ENCODE data around the gene RGS5.

RGS5 gene

DNA sequence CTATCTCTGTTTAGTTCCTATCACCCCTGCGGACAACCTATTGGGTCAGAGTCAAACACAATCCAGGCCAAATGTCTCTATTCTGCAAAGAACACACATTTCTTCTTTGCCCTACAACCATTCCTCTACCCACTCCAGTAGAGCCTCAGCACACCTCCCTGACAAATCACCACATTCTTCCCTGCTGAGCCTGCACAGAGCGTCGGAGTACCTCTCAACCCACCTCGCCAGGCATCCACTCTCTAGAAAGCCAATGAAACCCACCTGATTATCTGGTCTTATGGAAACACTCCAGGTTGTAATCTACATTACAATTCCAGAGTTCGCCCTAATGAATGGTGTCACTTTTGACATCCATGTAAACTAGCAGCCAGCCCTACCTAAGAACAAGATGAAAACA lies 47.1 kb downstream of the RGS5 start:
- H3K36me3 ChIP-seq: no peaks in the 10 kb centered on the region
- TF ChIP-seq, protein P1, sequence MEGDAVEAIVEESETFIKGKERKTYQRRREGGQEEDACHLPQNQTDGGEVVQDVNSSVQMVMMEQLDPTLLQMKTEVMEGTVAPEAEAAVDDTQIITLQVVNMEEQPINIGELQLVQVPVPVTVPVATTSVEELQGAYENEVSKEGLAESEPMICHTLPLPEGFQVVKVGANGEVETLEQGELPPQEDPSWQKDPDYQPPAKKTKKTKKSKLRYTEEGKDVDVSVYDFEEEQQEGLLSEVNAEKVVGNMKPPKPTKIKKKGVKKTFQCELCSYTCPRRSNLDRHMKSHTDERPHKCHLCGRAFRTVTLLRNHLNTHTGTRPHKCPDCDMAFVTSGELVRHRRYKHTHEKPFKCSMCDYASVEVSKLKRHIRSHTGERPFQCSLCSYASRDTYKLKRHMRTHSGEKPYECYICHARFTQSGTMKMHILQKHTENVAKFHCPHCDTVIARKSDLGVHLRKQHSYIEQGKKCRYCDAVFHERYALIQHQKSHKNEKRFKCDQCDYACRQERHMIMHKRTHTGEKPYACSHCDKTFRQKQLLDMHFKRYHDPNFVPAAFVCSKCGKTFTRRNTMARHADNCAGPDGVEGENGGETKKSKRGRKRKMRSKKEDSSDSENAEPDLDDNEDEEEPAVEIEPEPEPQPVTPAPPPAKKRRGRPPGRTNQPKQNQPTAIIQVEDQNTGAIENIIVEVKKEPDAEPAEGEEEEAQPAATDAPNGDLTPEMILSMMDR (IDR thresholded peaks at IDR 0.05; ENCODE audit: low read depth, low read length): no peak
- H3K27ac ChIP-seq: no peak overlapping the region
- H3K9me3 ChIP-seq (ENCODE audit: severe bottlenecking): no peaks in the 10 kb centered on the region
- no peak overlapping the region for H3K4me3 ChIP-seq (ENCODE audit: low read depth, low read length)
- DNase-seq: no peak
- H3K27me3 ChIP-seq (ENCODE audit: insufficient read depth, low read depth, severe bottlenecking): no peaks in the 10 kb centered on the region

DNA sequence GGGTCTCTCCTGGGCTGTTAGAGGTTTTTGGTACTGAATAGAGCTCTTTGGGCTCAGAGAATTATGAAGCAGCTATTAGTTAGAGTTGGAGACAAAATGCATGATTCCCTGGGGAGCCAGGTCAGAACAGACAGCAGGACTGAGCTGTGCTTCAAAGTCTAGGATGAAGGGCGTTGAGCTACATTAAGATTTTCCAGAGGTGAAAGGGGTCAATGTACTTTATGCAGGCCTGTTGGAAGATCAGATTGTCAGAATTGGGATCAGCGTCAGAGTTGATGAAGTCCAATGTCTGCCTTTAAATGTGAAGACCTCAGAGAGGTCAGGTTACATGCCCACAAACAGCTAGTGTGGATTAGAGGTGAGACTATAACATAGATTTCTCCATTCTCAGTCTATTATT lies 53.8 kb downstream of the RGS5 start:
- DNase-seq: no peak
- H3K9me3 ChIP-seq (ENCODE audit: severe bottlenecking): no peaks in the 10 kb centered on the region
- no peak overlapping the region for H3K4me3 ChIP-seq (ENCODE audit: low read depth, low read length)
- no peak overlapping the region for H3K27ac ChIP-seq
- TF ChIP-seq, protein P1 (IDR thresholded peaks at IDR 0.05; ENCODE audit: low read depth, low read length): no peak
- H3K36me3 ChIP-seq: no peaks in the 10 kb centered on the region
- no peaks in the 10 kb centered on the region for H3K27me3 ChIP-seq (ENCODE audit: insufficient read depth, low read depth, severe bottlenecking)

DNA sequence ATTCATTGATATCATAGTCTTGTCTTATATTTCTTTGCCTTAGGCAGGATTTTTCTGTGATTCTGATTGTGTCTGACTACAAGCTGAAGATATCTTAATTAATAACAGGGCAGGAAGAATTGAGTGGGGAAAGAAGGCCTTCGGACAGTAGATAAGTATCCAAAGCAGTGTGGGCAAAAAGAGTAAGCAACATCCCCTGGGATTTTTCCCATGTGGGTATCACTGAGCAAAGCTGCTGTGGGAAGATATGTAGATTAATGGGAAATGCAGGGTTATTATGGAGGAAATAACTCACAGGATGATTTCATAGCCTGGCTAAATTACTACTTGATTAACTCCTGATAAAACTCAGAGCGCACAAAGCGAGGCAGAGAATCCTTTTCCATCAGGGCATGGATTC lies 55.7 kb downstream of the RGS5 start:
- Histone ChIP-seq H3K27me3 (ENCODE audit: insufficient read depth, low read depth, severe bottlenecking) (no peaks in the 10 kb centered on the region), H3K36me3 (no peaks in the 10 kb centered on the region), H3K4me3 (ENCODE audit: low read depth, low read length) (no peak overlapping the region), H3K9me3 (ENCODE audit: severe bottlenecking) (no peaks in the 10 kb centered on the region), H3K27ac (no peak overlapping the region)
- TF ChIP-seq, protein P1 (IDR thresholded peaks at IDR 0.05; ENCODE audit: low read depth, low read length): no peak
- no peak for DNase-seq

DNA sequence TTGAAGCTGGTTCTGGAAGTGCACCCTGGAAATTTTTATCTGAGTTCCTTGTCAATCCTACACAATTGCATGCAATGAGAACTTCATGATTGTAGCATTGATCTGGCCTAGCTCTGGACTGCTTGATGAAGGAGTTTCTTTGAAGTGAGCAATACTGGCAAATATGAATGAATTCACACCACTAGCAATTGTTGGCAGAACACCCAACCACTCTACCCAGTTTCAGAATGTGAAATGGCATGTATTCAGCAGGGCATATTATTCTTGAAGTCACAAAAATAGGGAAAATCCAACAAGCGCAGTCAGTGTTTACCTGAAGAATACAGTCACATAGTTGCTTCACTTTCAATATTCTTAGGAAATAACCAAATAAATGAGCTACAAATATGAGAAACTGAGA lies 57.3 kb downstream of the RGS5 start:
- TF ChIP-seq, protein P1 (IDR thresholded peaks at IDR 0.05; ENCODE audit: low read depth, low read length): no peak
- no peak for DNase-seq
- H3K27ac ChIP-seq: no peak overlapping the region
- H3K9me3 ChIP-seq (ENCODE audit: severe bottlenecking): no peaks in the 10 kb centered on the region
- no peak overlapping the region for H3K4me3 ChIP-seq (ENCODE audit: low read depth, low read length)
- H3K27me3 ChIP-seq (ENCODE audit: insufficient read depth, low read depth, severe bottlenecking): no peaks in the 10 kb centered on the region
- no peaks in the 10 kb centered on the region for H3K36me3 ChIP-seq

DNA sequence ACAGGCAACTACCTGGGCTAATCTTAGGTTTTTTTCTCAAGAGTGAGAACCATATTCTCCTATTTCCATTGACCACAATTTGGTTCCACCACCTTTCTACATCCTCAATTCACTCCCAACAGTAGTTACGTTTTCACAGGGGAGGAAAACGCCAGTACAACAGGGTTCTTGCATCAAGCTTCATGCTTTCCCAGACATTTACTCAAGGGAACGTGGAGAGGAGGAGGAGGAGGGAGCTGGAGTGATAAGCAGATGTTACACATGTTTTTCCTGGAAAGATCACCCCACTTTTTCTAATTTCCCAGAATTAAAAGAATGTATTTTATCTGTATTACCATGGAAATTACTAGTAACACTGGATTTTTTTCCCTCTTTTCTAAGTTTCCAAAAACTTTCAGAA lies 58.3 kb downstream of the RGS5 start:
- no peaks in the 10 kb centered on the region for H3K27me3 ChIP-seq (ENCODE audit: insufficient read depth, low read depth, severe bottlenecking)
- no peaks in the 10 kb centered on the region for H3K9me3 ChIP-seq (ENCODE audit: severe bottlenecking)
- H3K36me3 ChIP-seq: no peaks in the 10 kb centered on the region
- H3K27ac ChIP-seq: no peak overlapping the region
- no peak for DNase-seq
- TF ChIP-seq, protein P1 (IDR thresholded peaks at IDR 0.05; ENCODE audit: low read depth, low read length): no peak
- no peak overlapping the region for H3K4me3 ChIP-seq (ENCODE audit: low read depth, low read length)

DNA sequence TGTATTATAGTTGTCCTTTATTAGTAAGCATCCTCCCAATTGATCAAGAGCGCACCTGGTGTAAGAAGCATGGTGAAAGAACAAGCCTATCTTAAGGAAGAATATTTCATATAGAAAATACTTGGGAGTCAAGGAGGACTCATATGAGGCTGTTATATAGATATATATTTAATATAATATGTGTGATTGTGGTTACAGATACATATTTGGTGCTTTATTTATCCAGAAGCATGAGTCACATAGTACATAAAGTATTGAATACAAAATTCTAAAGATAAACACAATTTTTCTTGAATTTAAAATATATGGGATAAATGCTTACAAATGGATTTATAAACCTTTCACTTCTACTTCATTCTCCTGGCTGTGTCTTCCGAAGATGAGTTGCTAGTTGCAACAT lies 60.6 kb downstream of the RGS5 start:
- no peak overlapping the region for H3K4me3 ChIP-seq (ENCODE audit: low read depth, low read length)
- no peaks in the 10 kb centered on the region for H3K27me3 ChIP-seq (ENCODE audit: insufficient read depth, low read depth, severe bottlenecking)
- no peak for DNase-seq
- H3K27ac ChIP-seq: no peak overlapping the region
- TF ChIP-seq, protein P1 (IDR thresholded peaks at IDR 0.05; ENCODE audit: low read depth, low read length): no peak
- H3K36me3 ChIP-seq: no peaks in the 10 kb centered on the region
- no peaks in the 10 kb centered on the region for H3K9me3 ChIP-seq (ENCODE audit: severe bottlenecking)

Measured in WERI-Rb-1 (cell line).